Right renal pelvis (tissue), 4 donors: ENCODE measurements around the gene FGF12. TPM values are rescaled to one million over a fixed set of nuclear protein-coding genes. Genes with fewer than 3 reads are reported as not detected.

ENCODE experiments used
- DNase-seq, 4 donors: peaks; one replicate each; pipeline ENCODE4 v3.0.0-alpha.2; 2013; ENCODE audit warnings: low read depth in 4 of 4, low spot score in 3 of 4, missing footprints in 1 of 4
- polyA plus RNA-seq, 4 donors: library from polyadenylated mRNA; unstranded; fragments of 120-200 nt; gene quantifications; one replicate each; pipeline ENCODE4 v1.2.1, GENCODE V29; 2013; ENCODE audit not compliant: insufficient read length in 4 of 4

Gene FGF12
- polyA plus RNA-seq, 4 donors: 6.4 to 8.6 (median 7.3) TPM

GRCh38 chr3:192156382-192156781 is 571.0 kb downstream of the FGF12 start:
- no peak for DNase-seq

GRCh38 chr3:192155194-192155593 is 572.1 kb downstream of the FGF12 start:
- no peak for DNase-seq

- no peak for DNase-seq
Measured at GRCh38 chr3:192133271-192133670, 594.1 kb downstream of the FGF12 start.

DNA sequence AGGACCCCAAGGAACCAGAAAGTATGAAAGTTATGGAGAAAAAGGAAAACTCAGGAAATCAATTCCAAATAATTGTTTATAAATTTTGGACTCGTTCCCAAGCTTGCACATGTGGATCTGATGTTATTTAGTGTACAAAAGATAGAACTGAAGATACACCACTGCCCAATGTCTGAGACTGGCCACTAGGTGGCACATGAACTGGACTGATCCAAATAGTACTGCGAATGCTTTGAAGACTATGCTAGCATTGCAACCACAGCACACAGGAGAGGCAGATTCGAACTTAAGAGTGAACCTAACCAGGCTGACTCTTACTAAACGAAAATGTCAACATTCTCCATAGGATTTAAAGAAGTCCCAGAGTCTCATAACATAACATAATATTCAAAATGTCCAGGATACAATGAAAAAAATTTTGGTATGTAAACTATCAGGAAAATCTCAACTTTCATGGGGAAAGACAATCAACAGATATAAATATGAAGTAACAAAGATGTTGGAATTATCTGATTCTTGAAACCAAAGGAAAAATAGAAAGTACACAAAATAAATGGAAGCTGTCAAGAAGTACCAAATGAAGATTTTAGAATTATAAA is 596.7 kb downstream of the FGF12 start:
- DNase-seq: no peak

- no peak for DNase-seq
Measured at GRCh38 chr3:192129586-192129985, 597.8 kb downstream of the FGF12 start.

- no peak for DNase-seq
Measured at GRCh38 chr3:192128922-192129321, 598.4 kb downstream of the FGF12 start.

DNA sequence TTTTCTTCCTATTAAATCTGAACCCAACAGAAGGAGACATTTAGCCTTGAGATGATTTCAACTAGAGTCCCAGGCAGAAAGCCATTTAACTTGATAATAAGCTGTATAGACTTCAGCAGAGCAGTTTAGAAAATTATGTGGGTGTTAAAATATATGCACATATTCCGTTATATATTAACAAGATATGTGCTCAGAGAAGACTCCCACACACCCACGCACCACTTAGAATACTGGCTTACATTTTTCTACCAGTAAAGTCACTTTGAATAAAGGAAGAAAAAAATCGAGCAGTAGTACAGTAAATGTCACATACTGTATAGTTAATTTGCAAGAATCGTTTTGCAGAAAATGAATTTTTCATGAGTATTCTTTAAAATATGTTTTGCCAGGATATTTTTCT is 599.3 kb downstream of the FGF12 start:
- DNase-seq: no peak

GRCh38 chr3:192122832-192123594 is 604.3 kb downstream of the FGF12 start:
- DNase-seq: peak in 1 of 4 donors; percentile 8

DNA sequence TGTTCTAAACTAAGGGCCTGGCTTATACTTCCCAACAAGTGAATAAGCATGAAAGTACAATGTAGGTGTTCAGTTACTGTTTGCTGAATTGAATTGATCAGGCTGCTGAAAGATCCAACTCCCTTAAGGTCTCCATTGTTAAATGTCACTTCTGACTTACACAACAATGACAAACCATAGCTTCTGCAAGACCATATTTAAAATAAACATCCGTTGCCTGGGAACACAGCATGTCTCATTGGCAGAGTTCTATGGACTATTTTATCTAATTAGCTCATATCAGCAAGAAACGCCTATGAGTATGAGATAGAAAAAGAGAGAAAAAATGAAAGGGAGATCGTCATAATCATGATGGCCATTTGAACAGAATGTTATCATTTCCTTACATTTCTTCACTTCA is 605.4 kb downstream of the FGF12 start:
- DNase-seq: no peak

- DNase-seq: no peak
Measured at GRCh38 chr3:192108820-192109219, 618.5 kb downstream of the FGF12 start.

- no peak for DNase-seq
Measured at GRCh38 chr3:192106543-192106942, 620.8 kb downstream of the FGF12 start.

- DNase-seq: no peak
Measured at GRCh38 chr3:192092388-192093005, 634.8 kb downstream of the FGF12 start.

- no peak for DNase-seq
Measured at GRCh38 chr3:192091831-192092230, 635.5 kb downstream of the FGF12 start.

- no peak for DNase-seq
Measured at GRCh38 chr3:192090586-192090985, 636.8 kb downstream of the FGF12 start.

Other genes starting within 250 kb of the FGF12 start
- gene MB21D2, start 190.3 kb upstream of the FGF12 start, polyA plus RNA-seq: 10 to 100 TPM; 14.9 to 18.4 (median 17.8) TPM